ENCODE measurements around the gene MS4A10.

- TF ChIP-seq POLR2A (IDR thresholded peaks at IDR 0.05; ENCODE audit: control extremely low read depth in 1 of 2, low read depth in 2 of 2, low read length in 2 of 2), result no peak
- TF ChIP-seq CTCF (IDR thresholded peaks at IDR 0.05; ENCODE audit: control extremely low read depth in 1 of 3, insufficient read depth in 1 of 3, low read depth in 1 of 3, low read length in 3 of 3), result no peak
These were observed 60.2 kb downstream of the MS4A10 start for GRCh38 chr11:60845338-60845737.

Data from H1 (cell line).